OCI-LY1 (cell line): ENCODE results near the gene SBSN.
"Not testable (repeated sequence)": the region's sequence is repeated elsewhere in the genome, so short reads cannot be mapped to it uniquely, and the experiment has no call there.

ENCODE experiments used
- EZH2 ChIP-seq: fragments of 200-600 bp; sonication (generic), shearing (Covaris generic); IDR thresholded peaks from 2 replicates; pipeline ENCODE4 v1.8.0; 2017; ENCODE audit warnings: borderline replicate concordance, mixed run types, mild to moderate bottlenecking, antibody characterized with exemption, low read length, moderate library complexity, mixed read lengths
- TF ChIP-seq, protein P1 (sequence below): fragments of 200-600 bp; sonication (generic), shearing (Covaris generic); IDR thresholded peaks from 2 replicates; pipeline ENCODE4 v1.5.1; 2017; ENCODE audit warnings: mild to moderate bottlenecking, antibody characterized with exemption, low read length, moderate library complexity, mixed read lengths

DNA sequence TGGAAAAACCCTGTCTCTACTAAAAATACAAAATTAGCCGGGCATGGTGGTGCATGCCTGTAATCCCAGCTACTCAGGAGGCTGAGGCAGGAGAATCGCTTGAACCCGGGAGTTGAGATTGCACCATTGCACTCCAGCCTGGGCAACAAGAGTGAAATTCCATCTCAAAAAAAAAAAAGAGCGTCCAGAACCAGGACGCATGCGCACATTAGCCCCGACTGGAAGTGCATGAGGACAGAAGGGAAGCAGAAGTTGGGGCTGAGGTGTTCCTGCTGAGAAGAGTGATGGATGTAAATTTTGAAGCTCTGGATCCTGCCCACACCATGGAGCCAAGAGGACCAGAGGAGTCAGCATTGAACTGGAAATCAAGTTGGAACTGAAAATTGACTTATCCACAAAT is 53.5 kb downstream of the SBSN start:
- TF ChIP-seq, protein P1, sequence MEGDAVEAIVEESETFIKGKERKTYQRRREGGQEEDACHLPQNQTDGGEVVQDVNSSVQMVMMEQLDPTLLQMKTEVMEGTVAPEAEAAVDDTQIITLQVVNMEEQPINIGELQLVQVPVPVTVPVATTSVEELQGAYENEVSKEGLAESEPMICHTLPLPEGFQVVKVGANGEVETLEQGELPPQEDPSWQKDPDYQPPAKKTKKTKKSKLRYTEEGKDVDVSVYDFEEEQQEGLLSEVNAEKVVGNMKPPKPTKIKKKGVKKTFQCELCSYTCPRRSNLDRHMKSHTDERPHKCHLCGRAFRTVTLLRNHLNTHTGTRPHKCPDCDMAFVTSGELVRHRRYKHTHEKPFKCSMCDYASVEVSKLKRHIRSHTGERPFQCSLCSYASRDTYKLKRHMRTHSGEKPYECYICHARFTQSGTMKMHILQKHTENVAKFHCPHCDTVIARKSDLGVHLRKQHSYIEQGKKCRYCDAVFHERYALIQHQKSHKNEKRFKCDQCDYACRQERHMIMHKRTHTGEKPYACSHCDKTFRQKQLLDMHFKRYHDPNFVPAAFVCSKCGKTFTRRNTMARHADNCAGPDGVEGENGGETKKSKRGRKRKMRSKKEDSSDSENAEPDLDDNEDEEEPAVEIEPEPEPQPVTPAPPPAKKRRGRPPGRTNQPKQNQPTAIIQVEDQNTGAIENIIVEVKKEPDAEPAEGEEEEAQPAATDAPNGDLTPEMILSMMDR, result not testable (repeated sequence)
- not testable (repeated sequence) for TF ChIP-seq EZH2
